Hematopoietic multipotent progenitor cell treated with erythropoietin and hydrocortisone succinate and interleukin-3 and kit ligand, for 6 days (in vitro differentiated cells): ENCODE data around the gene TBL1X.

ENCODE experiments used
- DNase-seq: peaks from one replicate; pipeline ENCODE4 v3.0.0-alpha.2; 2015

The TBL1X gene

DNA sequence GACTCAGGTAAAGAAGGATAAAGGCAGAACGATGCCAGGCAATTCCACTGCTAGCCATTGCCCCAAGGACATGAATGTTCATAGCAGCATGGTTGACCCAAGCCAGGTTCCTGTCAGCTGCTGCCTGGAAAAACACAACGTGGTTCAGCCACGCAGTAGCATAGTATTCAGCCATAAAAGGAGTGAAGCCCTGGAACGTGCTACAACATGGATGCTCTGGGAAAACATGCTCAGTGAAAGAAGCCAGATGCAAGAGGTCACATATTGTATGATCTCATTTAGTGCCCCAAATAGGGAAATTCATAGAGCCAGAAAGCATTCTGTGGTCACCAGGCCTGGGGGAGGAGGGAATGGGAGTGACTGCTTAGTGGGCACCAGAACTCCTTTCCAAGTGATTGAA, 170.9 kb downstream of the TBL1X start:
- no peak for DNase-seq

DNA sequence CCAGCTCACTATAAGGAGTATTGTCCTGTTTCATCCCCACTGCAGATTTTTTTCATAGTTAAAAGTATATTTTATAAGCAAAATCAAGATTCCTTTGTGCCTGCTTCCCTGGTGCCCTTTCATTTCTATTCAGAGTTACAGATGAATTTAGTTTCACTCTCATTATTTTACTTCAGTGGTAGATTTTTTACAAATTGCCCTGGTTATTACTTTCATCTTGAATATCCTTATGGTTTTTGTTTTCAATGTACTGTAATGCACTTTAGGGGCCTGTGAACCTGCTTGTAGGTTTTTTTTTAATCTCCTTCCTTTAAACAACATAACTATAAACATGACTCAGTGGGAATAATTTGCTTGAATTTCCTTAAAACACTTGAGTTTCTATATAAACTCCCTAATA, 174.0 kb downstream of the TBL1X start:
- DNase-seq, result no peak

DNA sequence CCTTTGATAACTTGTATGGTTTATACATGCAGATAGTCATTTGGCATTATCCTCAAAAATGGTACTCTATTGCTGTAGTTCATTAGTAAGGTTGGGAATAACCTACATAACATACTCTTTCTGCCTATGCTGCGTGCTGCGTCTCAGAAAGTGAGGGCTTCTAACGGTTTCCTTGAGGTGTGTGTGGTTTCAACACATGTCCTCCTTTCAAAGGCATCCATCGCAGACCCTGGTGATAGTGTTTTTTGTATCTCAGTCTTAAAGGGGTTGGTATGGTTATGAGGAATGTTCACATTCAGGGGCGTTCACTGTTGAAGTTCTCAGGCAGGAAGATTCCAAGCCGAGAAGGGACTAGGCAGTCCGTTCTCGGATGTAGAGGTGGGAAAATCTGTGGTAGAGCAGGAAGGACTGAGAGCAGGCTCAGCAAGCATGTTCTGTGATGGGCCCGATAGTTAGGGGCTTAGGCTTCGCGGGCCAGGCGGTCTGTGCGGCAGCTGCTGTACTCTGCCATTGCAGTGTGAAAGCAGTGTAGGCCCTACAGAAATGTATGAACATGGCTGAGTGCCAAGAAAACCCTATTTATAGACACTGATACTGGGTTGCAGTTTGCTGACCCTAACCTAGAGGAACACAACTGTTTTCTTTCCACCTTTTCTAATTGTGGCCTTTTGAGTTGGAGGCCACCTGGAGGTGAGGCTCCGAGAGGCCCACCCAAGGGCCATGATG, 177.6 kb downstream of the TBL1X start:
- no peak for DNase-seq

DNA sequence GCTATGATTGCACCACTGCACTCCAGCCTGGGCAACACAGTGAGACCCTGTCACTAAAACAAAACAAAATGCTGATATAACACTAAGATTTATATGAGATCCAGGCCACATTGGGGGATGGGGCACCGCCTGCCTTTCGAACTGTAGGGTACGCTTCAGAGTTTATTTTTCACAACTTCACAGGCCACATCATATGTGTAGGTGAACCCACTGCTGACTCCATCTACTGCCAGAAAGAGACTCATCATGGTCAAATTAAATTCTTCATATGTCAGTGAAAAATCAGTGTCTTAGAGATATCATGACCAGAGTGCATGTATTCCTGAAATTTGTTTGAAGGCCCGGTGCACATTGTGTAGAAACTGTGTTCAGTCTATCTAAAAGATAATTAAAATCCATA, 178.9 kb downstream of the TBL1X start:
- DNase-seq, result no peak

DNA sequence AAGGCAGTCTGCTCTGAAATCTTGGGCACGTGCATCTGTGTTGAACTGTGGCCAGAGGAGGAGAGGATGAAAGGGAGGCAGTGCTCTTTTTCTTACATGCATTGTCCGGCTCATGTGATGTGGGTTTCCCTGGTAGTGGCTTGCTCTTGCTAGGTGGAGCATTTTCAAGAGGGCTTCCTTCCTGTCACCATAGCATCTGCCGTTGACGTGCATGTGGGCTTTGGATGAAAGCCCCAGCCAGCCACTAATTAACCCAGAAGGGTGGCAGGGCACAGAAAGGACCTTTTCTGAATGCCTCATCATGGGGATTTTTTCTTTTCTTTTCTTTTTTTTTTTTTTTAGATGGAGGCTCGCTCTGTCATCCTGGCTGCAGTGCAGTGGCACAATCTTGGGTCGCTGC, 179.5 kb downstream of the TBL1X start:
- DNase-seq, result peak; percentile 1

DNA sequence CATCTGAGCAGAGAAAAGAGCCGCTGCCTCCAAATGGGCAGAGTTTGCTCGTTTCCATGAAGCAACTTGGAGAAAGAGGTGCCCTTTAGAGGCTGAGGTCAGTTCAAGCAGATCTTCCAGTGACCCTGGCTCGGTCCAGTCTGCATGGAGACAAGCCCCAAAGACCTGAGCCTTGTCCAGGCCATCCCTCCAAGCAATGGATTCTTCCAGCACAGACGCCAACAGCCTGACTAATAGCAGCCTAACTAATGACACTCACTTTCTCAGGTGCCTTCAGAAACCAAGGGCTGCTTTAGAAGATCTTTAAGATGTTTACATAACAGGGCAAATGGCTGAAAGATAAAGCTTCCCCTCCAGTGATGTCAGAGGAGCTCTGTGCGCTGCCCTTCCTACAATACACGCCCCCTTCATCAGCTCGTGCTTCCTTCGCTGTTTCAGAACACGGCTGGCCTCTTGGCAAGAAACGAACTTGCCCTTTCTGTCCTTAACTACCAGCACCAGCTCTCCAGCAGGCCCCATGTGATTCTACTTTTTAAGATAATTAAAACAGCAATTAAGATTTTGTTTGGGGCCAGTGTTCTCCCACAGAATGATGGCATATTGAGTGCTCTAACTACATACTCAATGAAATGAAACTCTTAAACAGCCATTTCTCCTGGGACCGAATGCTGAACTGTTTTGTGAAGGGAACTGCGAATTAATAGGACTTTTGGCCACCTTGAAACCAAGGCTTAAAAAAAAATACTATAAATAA, 181.8 kb downstream of the TBL1X start:
- no peak for DNase-seq

DNA sequence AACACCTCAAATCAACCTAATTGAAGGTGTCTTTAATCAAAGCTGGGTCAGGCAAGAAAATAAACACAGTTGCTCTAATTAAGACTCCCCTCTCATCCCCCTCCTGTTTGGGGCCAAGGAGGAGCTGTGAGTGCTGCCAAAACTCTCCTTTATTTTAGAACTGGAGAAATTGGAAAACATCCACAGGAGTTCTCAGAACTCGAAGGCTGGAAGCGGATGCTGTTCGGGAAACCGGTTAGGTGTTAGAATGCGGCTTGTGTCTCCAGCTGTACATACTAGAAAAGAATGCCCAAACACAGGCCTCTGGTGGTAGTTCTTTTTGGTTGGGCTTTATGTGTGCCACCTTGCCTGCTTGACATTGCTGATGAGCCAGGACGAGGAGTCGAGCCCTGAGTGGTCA, 182.6 kb downstream of the TBL1X start:
- no peak for DNase-seq

DNA sequence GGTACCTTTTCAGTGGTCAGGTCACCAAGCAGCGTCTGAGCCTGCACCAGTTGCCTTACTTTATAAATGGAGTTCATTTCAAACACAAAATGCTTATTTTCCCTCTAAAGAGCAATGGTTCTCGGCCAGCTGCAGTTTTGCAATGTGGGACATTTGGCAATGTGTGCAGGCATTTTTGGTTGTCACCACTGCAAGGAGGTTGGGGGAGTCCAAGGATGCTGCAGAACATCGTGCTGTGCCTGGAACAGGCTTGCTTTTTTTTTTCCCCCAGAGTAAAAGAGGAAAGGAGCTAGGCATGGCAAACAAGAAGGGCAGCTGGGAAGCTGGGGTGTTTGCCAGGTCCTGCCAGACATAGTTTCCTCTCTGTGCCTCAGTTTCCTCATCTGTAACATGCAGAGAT, 185.2 kb downstream of the TBL1X start:
- DNase-seq, result no peak

DNA sequence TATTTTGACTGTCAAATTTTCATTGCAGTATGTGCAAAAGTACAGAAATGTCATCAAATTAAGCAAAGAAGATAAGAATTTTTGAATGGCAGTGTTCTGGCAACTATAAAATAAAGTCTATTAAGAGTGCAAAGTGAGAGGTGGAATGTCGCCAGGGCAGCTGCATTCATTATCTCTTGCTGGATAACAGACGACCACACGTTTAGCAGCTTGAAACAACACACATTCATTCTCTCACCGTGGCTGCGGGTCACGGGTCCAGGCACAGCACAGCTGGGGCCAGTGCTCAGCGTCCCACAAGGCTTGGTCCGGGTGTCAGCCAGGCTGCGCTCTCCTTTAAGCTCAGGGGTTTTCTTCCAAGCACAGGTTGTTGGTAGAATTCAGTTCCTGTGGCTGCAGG, 186.9 kb downstream of the TBL1X start:
- no peak for DNase-seq

DNA sequence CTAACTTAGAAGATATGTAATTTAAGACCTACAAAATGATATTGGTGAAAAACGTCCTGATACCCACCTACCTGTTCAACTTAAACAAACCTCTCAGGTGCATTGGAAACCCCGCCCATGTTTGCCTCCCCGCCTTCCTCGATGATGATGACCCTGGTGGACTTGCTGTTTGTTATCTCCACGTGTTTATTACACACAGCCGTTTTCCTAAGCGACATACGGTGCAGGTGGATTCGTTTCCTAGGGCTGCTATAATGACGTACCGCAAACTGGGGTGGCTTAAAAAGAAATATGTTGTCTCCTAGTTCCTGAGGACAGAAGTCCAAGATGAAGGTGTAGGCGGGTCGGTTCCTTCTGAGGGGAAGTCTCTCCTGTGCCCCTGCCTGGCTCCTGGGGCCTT, 190.1 kb downstream of the TBL1X start:
- DNase-seq, result no peak

DNA sequence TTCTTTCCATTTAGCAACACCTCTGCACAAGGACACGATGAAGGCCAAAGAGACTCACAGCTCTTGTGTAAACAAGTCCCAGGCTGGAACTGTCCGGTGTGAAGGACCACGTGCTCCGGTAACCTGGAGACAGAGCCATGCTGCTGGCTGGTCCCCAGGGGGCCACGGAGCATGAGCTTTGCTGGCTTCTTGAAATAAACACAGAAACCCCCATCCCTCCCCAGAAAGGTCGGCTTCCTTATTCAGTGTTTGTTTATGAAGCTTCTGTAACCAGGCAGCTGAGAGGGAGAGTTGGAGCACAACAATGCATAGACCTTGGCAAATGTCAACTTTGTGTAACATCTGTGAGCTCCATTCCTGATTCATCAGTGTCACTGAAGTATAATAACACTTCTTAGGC, 191.4 kb downstream of the TBL1X start:
- no peak for DNase-seq

DNA sequence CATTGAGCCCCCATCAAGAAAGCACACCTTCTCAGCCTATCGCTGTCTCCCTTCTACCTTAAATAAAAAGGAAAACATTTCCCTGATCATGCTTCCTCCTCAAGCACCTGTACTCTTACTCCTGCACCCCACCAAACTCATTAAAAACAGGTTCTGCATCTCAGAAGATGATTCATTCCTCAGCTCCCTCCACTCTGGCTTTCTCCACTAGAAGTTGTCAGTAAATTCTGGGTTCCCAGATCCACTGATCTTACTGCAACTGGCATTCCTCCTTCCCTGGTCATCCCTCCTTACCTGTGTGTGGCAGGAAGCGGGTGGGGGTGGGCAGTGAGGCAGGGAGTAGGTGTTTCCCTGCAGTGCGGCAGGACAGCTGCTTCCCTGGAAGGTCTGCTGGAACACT, 192.0 kb downstream of the TBL1X start:
- no peak for DNase-seq

DNA sequence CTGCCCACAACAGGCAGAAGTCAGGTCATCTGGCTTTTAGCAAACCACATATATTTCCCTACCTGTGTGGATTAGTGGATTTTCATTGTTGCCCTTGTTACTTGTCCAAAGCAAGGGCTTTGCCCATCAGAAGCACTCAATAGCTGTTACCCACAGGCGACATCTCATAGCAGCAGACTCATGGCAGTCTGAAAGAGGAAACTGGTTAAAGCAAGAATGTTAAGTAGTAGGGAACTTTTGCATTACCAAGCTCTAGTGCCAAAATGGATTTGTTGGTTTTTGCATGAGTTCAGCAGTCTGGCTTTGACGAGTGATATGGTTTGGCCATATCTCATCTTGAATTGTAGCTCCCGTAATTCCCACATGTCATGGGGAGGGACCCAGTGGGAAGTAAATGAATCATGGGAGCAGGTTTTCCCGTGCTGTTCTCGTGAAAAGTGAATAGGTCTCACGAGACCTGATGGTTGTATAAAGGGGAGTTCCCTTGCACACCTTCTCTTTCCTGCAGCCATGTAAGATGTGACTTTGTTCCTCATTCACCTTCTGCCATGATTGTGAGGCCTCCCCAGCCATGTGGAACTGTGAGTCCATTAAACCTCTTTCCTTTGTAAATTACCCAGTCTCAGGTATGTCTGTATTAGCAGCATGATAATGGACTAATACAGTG, 192.9 kb downstream of the TBL1X start:
- DNase-seq, result no peak

DNA sequence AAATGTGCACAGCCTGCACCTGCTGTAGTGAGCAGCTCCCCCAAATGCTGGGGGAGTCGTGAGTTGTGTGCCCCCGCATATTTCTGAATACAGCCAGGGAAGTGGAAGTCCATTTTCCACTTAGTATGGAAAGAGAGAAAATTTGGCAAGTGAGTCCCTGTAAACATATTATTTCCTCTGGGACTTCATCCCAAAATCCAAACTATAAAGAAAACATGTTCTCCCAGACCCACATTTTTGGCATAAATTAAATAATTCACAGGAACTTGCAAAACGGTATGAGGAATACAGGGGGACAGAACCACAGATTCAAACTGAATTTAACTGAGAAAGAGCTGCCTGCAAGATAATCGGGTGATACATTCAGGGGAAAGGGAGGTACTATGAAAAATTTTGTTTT, 193.6 kb downstream of the TBL1X start:
- no peak for DNase-seq

DNA sequence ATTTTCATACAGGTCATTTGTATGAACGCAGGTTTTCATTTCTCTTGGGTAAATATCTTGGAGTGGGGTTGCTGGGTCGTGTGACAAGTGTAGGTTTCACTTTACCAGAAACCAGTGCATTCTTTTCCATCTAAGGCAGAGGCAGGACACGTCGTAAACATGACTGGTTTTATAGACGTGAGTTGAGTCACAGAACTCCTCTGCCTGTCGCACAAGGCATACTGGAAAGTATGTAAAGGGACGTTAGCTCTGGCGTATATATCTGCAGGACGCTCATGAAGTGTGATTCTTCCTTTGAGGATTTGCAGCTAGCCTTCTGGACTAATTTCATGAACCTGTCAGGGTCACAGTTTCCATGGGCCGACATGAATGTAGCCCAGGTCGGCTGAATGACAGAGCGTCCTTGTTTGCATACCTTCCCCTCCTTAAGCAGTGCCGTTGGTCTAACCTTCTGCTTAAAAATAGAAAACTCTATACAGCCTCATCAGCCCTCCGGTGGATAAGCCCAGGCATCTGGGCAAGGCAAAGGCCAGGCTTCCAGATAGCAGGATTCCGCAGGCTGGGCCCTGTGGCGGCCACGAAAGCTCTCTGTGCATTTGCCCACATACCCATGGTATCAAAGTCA, 194.8 kb downstream of the TBL1X start:
- no peak for DNase-seq

DNA sequence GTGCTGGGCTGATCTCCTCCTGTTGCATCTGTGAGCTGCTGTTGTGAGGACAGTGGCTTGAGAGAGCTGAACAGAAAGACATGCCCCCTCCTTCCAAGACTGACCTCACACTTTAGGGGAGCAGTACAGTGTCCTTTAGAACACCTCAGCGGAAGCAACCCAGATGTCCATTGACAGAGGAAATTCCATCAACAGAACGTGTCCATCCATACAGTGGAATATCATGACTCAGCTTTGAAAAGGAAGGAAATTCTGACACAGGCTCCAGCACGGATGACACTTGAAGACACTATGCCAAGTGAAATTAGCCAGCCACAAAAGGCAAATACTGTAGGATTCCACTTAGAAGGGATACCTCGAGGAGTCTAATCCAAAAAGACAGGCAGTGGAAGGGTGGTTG, 197.3 kb downstream of the TBL1X start:
- no peak for DNase-seq

DNA sequence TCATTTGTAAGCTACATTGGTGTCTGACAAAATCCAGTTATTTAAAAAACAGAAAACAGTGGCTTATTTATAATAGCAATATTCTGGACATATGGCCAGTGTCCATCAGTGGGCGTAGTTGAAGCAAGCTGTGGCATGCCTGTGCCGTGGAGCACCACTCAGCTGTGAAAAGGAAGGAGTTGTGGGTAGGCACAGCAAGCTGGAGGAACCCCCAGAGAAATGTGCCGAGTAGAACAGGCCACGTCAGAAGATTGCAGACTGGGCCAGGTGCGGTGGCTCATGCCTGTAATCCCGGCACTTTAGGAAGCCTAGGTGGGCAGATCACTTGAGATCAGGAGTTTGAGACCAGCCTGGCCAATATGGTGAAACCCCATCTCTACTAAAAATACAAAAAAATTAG, 198.4 kb downstream of the TBL1X start:
- DNase-seq, result no peak

DNA sequence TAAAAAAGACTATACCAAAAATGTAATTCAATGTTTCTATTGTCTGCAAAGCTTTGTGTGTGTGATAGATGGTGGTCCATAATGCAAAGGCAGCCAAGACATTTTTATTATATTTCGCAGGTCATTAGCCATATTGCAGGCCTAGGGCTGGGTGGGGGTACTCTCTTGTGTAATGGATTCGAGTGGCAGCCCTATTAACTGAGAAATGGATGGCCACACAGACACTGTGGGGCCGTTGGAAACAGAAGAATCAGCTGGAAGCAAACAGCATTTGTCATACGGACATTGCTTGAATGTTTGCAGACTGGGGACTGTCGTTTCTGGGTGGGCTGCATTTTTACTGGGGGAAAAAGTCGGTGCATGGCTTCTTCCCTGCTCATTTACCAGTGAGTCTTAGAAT, 199.4 kb downstream of the TBL1X start:
- no peak for DNase-seq

DNA sequence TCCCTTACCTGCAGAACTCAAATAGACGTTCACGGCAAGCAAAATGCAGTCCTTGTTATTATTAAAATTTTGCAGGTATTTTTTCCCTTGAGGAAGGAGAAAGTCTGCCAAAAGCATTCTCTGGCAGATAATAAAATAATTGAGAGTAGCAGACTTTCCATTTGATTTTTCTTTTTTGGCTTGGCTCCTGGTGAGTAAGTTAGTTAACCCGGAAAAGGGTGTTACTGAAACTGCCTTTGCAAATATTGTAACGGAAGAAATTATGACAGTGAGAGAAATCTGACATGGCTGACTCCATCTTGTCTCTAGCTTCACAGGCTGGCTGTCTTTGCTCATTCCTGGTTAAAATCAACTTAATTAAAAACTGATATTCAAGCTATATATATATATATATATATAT, 200.3 kb downstream of the TBL1X start:
- no peak for DNase-seq

DNA sequence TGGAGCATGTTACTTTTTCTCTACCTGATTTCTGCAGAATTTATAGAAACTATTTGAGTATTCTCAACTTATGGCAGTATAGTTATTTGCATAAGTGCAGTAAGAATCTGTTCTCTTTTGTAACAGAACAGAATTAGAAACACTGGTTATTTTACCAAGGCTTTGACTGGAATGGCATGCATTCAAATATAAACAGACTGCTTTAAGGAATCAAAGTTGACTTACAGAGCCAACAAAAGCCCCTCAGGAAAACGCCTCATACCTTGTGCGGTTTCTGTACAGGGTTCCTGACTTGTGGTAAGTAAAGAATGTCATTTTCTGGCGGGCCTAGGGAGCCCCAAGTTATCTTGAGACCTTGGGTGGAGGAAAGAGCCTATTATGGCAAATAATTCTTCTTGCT, 203.7 kb downstream of the TBL1X start:
- DNase-seq, result no peak

DNA sequence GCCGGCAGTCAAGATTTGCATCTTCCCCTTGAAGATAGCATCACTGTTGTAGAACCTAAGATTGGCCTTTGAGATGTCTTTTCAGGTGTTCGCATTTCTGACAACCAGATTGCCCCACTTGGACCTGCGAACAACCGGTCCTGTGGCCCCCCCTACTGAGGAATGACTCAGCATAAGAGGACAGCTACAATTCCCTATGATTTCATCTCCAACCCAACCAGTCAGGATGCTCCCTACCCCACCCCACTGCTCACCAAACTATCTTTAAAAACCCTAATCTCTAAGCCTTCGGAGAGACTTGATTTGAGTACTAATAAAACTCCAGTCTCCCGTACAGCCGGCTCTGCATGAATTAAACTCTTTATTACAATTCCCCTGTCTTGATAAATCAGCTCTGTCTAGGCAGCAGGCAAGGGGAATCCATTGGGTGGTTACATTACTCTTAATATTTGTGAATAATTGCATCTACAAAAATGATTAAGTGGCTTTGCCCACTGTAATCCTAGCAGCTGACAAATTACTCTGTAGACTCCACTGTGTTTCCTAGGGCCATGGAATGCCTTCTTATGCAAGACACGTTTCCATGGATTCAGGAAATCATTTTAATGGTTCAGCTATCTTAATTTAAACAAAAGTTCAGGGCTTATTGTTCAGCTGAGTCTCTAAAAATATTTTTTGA, 205.4 kb downstream of the TBL1X start:
- DNase-seq, result no peak

DNA sequence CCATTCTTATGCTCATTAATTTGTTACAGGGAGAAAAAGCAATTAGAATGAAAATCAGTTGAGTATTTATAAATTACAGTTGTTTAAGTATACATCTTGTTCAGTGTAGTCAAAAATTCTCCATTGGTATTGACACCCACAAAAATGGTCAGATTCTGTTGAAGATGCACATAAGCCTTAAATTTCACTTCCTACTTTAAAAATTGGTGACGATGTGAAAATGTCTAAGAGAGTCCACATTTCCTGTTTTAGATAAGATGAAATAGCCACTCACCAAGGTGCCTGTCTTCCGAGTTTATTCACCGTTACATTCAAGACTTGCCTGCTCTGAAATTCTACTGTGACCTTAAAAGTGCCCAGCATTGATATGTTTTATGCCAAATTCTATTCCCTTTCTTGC, 207.1 kb downstream of the TBL1X start:
- no peak for DNase-seq

DNA sequence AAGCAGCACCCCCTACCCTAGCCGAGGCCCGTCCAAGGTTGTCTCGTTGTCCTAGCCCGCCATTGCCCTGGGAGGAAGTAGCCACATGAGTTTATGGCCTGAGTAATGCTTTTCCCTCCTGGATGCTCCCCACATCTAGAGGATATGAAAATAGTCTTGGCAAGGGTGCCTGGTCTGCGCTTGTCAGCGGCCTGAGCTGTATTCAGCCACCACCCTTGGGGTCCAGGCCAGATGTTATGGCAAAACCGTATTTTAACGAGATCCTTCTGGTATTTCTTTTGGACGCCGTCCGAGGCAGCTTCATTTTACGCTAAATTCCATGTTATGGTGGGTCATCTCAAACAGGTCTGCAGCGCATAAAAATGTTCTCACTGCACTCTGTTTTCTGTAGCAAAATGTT, 211.4 kb downstream of the TBL1X start:
- no peak for DNase-seq
